GM18951 (cell line): ENCODE results near the gene SPATA17.

Experiments used
- POLR2A ChIP-seq: IDR thresholded peaks from 4 replicates; pipeline ENCODE4 v1.6.1; 2011; ENCODE audit warnings: mild to moderate bottlenecking; ENCODE audit not compliant: insufficient read length, insufficient read depth; ENCODE audit errors: extremely low read depth
- in situ Hi-C: fragments of 300-500 bp; cut with MboI; formaldehyde crosslinking; loops from one replicate; pipeline ENCODE4 v1.12.0; 2022; ENCODE audit warnings: low sequenced_read_pairs, mixed read lengths, inconsistent platforms; ENCODE audit not compliant: unreplicated experiment

The SPATA17 gene

DNA sequence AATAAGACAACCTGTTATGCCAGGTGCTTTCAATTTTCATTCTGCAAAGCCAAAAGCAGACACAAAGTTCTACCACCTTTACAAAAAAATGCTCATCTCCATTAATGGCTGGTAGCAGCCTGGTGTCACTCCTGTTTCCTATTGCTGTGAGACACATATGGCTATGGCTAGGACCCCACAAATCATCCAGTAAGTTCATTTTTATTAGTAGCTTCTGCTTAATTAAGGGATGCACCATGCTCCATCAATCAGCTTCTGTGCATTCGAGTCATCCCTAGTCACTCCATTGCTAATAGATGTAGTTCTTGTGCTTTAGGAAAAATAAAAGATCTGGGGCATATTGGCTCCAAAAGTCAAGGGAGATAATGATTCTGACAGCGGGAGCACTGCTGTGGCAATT lies 257.2 kb downstream of the SPATA17 start:
- TF ChIP-seq POLR2A, result no peak

DNA sequence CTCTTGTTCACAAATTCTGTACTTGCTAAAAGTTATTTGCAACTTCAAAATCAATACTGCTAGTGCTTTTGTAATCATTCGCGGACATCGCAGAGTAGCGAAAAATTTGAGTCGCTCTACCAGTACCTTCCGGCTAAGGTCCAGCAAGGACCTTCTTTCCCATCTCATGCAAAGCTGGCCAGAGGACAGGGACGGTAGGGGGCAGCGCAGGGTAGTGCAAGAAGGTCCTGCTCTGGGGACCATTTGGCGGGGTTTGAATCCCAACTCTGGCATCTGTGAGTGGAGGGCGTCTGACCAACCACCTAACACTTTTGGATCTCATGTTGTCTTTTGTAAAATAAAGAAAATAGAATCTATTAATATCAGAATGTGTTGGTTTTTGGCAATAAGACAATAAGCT lies 258.3 kb downstream of the SPATA17 start:
- no peak for TF ChIP-seq POLR2A
- in situ Hi-C loops, result no loop called here

More for the DNA sequence above, 257.2 kb downstream of the SPATA17 start:
- in situ Hi-C loops, result no loop called here

DNA sequence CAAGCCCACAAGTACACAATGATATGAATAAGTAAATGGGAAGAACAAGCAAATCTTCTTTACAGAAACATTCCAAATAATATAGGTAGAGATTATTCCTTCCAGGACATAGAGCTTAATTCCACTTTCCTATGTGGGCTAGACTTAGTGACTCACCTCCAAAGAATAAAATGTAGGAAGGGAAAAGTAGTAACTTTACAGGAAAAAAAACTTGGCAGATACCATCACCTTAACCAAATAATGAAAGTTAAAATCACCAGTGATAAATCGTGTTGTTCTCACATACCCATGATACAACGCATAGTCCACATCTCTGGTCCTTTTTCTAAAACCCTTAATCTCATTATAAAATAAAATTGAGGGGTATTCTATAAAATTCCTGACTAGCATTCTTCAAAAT lies 260.8 kb downstream of the SPATA17 start:
- TF ChIP-seq POLR2A, result no peak
- in situ Hi-C loops, result no loop called here

DNA sequence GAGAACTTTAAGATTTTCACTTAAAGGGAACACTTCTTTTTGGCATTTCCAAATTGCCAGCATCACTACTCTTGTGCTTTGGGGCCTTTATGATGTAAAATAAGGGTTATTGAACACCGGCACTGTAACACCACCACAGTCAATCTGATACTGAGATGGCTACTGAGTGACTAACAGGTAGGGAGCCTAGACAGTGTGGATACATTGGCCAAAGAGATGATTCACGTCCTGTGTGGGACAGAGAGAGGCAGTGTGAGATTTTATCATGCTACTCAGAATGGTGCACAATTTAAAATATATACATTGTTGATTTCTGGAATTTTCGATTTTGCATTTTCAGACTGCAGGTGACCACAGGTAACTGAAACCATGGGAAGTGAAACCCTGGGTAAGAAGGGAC lies 261.6 kb downstream of the SPATA17 start:
- TF ChIP-seq POLR2A, result no peak
- in situ Hi-C loops, result no loop called here

DNA sequence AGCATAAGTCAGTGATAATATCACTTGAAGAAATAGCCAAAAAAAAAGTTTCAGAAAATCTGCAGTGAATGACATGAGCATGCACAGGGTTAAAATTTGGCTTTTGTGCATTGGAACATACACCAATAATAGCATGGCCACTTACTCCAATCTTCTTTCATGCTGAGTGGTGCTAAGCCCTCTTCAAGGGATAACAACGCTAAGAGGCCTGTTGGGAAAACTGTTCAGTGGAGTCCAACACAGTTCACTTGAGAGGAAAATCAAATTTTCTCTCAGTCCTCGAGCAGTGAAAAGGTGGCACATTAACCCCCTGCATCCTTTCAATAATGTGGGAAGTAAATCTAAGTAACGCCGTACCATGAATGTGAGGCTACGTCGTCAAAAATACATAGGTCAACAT lies 264.7 kb downstream of the SPATA17 start:
- in situ Hi-C loops, result no loop called here
- TF ChIP-seq POLR2A, result no peak

DNA sequence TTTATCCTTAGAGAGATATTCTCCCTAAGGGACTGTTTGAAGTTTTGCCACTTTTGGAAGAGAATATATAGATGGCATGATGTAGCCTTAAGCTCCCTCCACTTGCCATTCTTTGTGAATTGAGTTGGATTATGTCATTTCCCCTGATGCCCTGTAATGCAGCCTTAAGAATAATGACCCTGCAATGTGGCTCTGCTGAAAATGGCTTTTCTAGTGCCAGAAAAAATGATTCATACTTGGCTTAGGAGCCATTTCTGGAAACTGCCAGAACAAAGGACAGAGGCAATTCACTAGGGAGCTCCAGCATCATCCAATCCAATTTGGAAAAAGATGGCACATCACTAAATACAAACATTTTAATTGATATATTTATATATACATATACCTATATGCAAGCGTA lies 265.3 kb downstream of the SPATA17 start:
- in situ Hi-C loops, result no loop called here
- no peak for TF ChIP-seq POLR2A

DNA sequence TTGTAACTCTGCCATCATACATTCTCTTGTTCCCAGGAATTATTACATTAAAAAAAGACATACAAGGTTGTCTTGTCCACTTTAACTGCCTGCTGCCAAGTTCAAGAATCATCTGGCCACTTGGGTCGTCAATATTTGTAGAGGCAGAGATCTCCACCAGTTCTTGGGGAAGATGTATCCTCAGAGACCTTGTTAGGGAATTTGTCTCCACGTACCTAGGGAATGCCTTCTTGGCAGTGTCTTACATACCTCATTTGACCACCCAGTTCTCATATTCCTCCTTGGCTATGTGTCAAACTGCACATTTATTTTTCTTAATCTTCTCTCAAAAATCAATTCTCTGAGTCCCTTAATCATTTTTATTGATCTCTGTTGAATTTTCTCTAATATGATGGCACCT lies 266.0 kb downstream of the SPATA17 start:
- in situ Hi-C loops, result no loop called here
- no peak for TF ChIP-seq POLR2A

DNA sequence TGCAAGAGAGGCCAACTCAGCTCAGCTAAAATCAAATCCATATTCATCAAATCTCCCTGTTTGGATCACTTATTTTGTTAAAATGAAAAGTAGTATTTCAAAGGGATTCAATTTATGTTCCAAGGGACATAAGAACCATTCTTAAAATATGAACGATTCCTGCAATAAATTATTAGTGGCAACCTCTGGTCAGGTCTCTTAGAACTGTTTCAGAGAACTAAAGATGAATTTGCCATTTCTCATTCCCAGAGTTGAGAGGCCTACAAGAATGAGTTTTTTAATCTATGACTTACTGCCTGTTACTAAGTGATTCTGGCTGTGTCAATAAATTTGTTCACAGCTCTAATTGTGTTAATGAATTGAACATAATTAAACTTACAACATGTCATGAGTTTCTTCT lies 268.5 kb downstream of the SPATA17 start:
- TF ChIP-seq POLR2A, result no peak
- in situ Hi-C loops, result no loop called here

DNA sequence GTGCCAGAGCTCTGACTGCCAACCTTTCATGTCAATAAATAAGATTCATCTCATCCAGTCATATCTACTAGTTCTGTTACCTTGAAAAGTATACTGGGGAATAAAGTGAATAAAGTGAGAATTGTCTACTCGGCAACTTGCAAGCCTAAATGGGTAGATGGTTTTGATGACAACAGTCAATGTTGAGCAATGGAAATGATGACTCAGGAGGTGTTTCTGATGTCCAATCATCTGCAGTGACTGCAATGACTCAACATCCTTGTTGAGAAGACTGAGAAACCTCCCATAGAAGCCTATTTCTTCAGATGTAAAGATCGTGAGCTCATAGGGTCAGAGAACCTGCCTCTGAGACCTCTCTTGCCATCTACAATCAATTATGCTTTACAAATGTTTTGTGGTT lies 276.4 kb downstream of the SPATA17 start:
- no peak for TF ChIP-seq POLR2A
- in situ Hi-C loops, result no loop called here

DNA sequence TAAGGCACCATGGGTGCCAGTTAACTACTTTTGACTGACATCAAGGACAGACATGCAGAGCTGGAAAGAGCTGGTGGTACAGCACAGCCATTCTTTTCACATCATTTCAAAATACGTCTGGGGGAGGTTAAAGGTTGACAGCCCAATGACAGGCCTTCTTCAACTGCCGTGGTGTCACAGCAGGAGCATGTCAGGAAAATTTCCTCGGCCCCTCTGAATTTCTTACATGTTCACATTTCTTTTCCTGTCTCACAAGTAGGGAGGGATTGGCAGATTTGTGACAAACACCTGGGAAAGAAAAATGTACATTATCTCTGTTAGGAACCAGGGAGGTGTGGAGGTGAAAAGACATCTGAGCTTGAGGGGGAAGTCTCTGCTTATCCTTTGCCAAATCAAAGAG lies 279.1 kb downstream of the SPATA17 start:
- no peak for TF ChIP-seq POLR2A
- in situ Hi-C loops, result no loop called here

DNA sequence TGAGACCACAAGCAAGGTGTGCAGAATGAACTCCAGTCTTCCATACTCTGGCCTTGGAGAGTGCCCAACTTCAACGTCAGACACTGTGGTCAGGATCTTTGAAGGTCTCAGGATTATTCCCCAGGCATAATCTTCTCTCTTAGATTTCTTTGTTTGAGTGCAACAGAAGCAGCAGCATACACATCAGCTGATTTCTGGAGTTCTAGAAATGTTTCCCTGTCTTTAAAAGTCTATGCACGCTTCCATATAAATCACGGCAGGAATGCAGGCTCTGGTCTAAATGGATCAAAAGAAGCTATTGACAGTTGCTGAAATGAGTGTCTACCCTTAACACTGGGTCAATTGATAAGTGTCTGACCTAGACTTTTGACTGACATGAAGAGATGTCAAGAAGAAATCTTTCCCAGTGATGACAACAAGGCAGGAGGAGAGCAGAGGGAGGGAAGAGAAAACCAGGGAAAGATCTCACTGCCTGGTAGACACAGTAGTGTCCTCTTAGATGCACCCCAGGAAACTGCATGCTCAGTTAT lies 279.7 kb downstream of the SPATA17 start:
- TF ChIP-seq POLR2A, result no peak
- in situ Hi-C loops, result no loop called here

DNA sequence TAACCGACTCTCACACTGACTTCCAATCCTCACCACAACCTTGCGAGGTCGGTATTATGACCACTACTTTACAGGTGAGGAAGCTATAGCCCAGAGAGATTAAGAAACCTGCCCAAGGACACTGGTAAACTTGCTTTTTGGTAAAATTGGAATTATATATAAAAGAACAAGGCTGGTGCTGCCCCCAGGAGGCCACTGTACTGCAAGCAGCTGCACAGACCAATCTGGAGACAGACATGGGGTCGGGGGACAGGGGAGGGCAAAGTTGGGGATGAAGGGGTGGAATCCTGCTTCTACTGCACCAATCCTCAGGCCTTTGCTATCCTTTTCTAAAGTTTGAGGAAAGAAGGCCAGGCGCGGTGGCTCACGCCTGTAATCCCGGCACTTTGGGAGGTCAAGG lies 280.8 kb downstream of the SPATA17 start:
- TF ChIP-seq POLR2A, result no peak
- in situ Hi-C loops, result no loop called here

DNA sequence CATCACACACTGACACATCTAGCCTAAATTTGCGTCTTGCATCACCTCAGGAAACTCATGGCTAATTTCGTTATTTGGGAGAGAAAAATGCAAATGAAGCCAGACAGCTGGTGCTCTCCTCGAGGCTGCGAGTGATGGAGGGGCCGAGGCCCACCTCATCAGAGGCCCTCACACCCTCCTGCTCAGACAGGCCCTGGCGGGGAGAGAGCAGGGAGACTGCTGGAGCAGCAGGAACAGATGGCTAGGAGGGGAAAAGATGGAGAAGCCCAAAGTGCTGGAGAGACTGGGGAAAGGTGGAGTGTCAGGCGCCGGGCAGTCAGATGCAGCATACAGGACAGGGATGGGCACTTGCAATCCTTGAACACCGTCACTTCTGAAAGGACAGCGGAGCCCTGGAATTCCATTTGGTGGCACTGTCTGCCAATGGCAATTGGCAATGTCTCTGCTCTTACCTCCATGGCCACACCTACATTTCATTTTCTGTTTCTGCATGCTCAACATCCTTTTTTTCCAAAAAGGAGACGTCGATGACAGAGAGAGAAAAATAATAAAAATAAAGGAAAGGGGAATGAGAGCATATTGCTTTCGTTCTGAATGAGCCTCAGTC lies 286.2 kb downstream of the SPATA17 start:
- no peak for TF ChIP-seq POLR2A
- in situ Hi-C loops, result no loop called here

DNA sequence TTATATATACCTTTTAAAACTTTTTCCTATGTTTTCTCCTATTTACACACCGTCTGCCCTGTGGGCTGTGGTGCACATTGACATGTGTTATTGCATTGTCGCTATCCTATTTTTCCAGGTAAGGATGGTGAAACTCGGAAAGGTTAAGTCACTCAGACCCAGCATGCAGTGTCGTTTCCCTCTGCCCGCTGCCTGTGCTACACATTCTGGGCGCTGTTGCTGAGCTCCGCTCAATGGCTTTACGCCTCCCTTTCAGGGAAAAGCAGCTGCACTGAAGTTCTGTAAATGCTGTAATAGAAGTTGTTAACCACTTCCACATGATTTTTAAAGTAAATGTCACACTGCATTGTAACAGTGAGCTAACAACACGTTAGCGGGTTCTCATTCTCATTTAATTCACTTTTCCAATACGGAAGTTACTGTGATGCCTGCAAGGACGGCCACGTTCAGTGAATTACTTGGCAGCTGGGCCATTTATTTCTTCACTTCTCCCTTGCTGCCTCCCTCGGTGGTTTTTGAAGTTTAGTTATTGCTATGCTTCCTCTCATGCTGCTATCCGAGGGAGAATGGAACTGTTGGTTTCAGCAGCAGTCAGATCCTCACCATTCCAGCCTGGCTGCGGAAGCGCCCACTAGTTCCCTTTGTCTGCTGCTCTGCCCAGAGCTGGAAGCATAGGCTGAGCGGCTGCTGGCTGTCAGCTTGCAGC lies 288.7 kb downstream of the SPATA17 start:
- no peak for TF ChIP-seq POLR2A
- in situ Hi-C loops, result no loop called here
